Common myeloid progenitor, CD34-positive (primary cell): ENCODE results near the gene ADAMTS13.

Experiments
- CTCF ChIA-PET: fragments of 350-600 bp; sonication (Branson Sonifier 250); formaldehyde crosslinking; loops from one replicate; lab custom pipeline; 2021; ENCODE audit warnings: antibody characterized with exemption; lab: Charles Lee
- POLR2A ChIA-PET: fragments of 350-600 bp; sonication (Branson Sonifier 250); formaldehyde crosslinking; loops from one replicate; lab custom pipeline; 2021; ENCODE audit warnings: antibody characterized with exemption; lab: Charles Lee
- DNase-seq, 3 donors: peaks; one replicate each; pipeline versions ENCODE4 v3.0.0 to v3.0.0-alpha.2; 2013
- H3K27ac ChIP-seq, 2 experiments: 1 replicate in 1 of 2; 2 replicates in 1 of 2; pipeline ENCODE4 v1.7.0; 2013; ENCODE audit warnings: inconsistent platforms in 2 of 2, low read length in 2 of 2, mild to moderate bottlenecking in 2 of 2, low read depth in 1 of 2, moderate library complexity in 1 of 2; ENCODE audit not compliant: severe bottlenecking in 2 of 2, insufficient read depth in 1 of 2, poor library complexity in 1 of 2
- H3K27me3 ChIP-seq, 5 experiments: replicated peaks in 2 of 5; 1 replicate in 3 of 5; 2 replicates in 2 of 5; pipeline versions ENCODE4 v1.6.1 to v1.7.0; 2013; ENCODE audit warnings: low read length in 4 of 5, mild to moderate bottlenecking in 2 of 5, moderate library complexity in 2 of 5, inconsistent platforms in 1 of 5; ENCODE audit not compliant: insufficient read depth in 5 of 5, control insufficient read depth in 4 of 5
- H3K36me3 ChIP-seq, 4 experiments: 1 replicate in 2 of 4; 2 replicates in 2 of 4; pipeline versions ENCODE4 v1.6.1 to v1.7.0; 2013; ENCODE audit warnings: low read length in 3 of 4, control low read depth in 1 of 4, mild to moderate bottlenecking in 1 of 4; ENCODE audit not compliant: control insufficient read depth in 4 of 4, insufficient read depth in 4 of 4
- H3K4me1 ChIP-seq, 4 experiments: 1 replicate in 3 of 4; 2 replicates in 1 of 4; pipeline versions ENCODE4 v1.6.1 to v1.7.1; 2013; ENCODE audit warnings: low read length in 3 of 4, mild to moderate bottlenecking in 3 of 4, control low read depth in 1 of 4, inconsistent platforms in 1 of 4, moderate library complexity in 1 of 4; ENCODE audit not compliant: control insufficient read depth in 4 of 4, insufficient read depth in 4 of 4; ENCODE audit errors: control extremely low read depth in 1 of 4
- H3K4me3 ChIP-seq, 7 experiments: 1 replicate in 4 of 7; 2 replicates in 3 of 7; pipeline versions ENCODE4 v1.5.1 to v1.7.0; 2013; ENCODE audit warnings: mild to moderate bottlenecking in 7 of 7, low read length in 6 of 7, moderate library complexity in 6 of 7, inconsistent platforms in 2 of 7, low read depth in 2 of 7, control low read depth in 1 of 7; ENCODE audit not compliant: insufficient read depth in 4 of 7, control insufficient read depth in 1 of 7; ENCODE audit errors: extremely low read depth in 1 of 7
- H3K9me3 ChIP-seq, 5 experiments: 1 replicate in 4 of 5; 2 replicates in 1 of 5; pipeline versions ENCODE4 v1.6.1 to v1.7.1; 2013; ENCODE audit warnings: low read length in 4 of 5, mild to moderate bottlenecking in 2 of 5, inconsistent platforms in 1 of 5, low read depth in 1 of 5, moderate library complexity in 1 of 5; ENCODE audit not compliant: control insufficient read depth in 4 of 5, insufficient read depth in 2 of 5; ENCODE audit errors: control extremely low read depth in 1 of 5
- WGBS: methylation state at CpG from one replicate; pipeline ENCODE4 v1.1.5; 2013; ENCODE audit not compliant: insufficient coverage; 5-methylcytosine and 5-hydroxymethylcytosine counted together

Gene ADAMTS13

GRCh38 chr9:133384736-133385321 is 37.3 kb upstream of the ADAMTS13 start:
- no peak for DNase-seq
- Histone ChIP-seq H3K27ac (no peak overlapping the region), H3K9me3 (no peaks in the 10 kb centered on the region), H3K27me3 (no peaks in the 10 kb centered on the region), H3K36me3 (no peaks in the 10 kb centered on the region), H3K4me1 (no peaks in the 10 kb centered on the region), H3K4me3 (no peak overlapping the region)
- ChIA-PET POLR2A (no interaction called here), CTCF (interaction anchor here (1.0 to 1.4 kb wide), 3 partner anchors 11 to 31 kb away, joined by 3 read pairs; no protein-coding TSS in a partner anchor)
- 98% methylated on average over 9 of the region's 17 CpGs for WGBS

GRCh38 chr9:133385452-133385851 is 36.7 kb upstream of the ADAMTS13 start:
- Histone ChIP-seq H3K36me3 (no peaks in the 10 kb centered on the region), H3K4me3 (no peak overlapping the region), H3K9me3 (no peaks in the 10 kb centered on the region), H3K4me1 (no peaks in the 10 kb centered on the region), H3K27me3 (no peaks in the 10 kb centered on the region), H3K27ac (no peak overlapping the region)
- CTCF ChIA-PET = interaction anchor here (1.0 to 1.4 kb wide), 3 partner anchors 10 to 98 kb away, joined by 3 read pairs; no protein-coding TSS in a partner anchor
- no peak for DNase-seq
- WGBS = 94% methylated on average over 11 of the region's 14 CpGs
- POLR2A ChIA-PET = no interaction called here

- no peak overlapping the region for H3K27ac ChIP-seq
- 94% methylated on average over 13 of the region's 13 CpGs for WGBS
- H3K4me3 ChIP-seq = no peak overlapping the region
- no peaks in the 10 kb centered on the region for H3K4me1 ChIP-seq
- H3K9me3 ChIP-seq = no peaks in the 10 kb centered on the region
- no peak for DNase-seq
- CTCF ChIA-PET = interaction anchor here (1.4 to 1.5 kb wide), 2 partner anchors 19 to 98 kb away, joined by 3 read pairs; no protein-coding TSS in a partner anchor
- H3K27me3 ChIP-seq = no peaks in the 10 kb centered on the region
- no peaks in the 10 kb centered on the region for H3K36me3 ChIP-seq
- POLR2A ChIA-PET = no interaction called here
Measured at GRCh38 chr9:133386338-133386737, 35.8 kb upstream of the ADAMTS13 start.

GRCh38 chr9:133387680-133388079 is 34.5 kb upstream of the ADAMTS13 start:
- WGBS = 94% methylated on average over 7 of the region's 9 CpGs

GRCh38 chr9:133389025-133389557 is 33.1 kb upstream of the ADAMTS13 start:
- Histone ChIP-seq H3K36me3 (no peaks in the 10 kb centered on the region), H3K4me3 (no peak overlapping the region), H3K27ac (no peak overlapping the region), H3K27me3 (no peaks in the 10 kb centered on the region), H3K9me3 (no peaks in the 10 kb centered on the region), H3K4me1 (no peaks in the 10 kb centered on the region)
- WGBS = 94% methylated on average over 12 of the region's 12 CpGs
- DNase-seq = no peak
- ChIA-PET POLR2A (no interaction called here), CTCF (interaction anchor here (0.8 to 1.6 kb wide), 2 partner anchors 11 to 203 kb away, joined by 3 to 4 read pairs; no protein-coding TSS in a partner anchor)

More at GRCh38 chr9:133387680-133388079, 34.5 kb upstream of the ADAMTS13 start:
- Histone ChIP-seq H3K36me3 (no peaks in the 10 kb centered on the region), H3K4me3 (no peak overlapping the region), H3K27ac (no peak overlapping the region), H3K4me1 (no peaks in the 10 kb centered on the region), H3K9me3 (no peaks in the 10 kb centered on the region), H3K27me3 (no peaks in the 10 kb centered on the region)
- no peak for DNase-seq
- ChIA-PET POLR2A (no interaction called here), CTCF (interaction anchor here (1.6 kb wide), 1 partner anchor 9 kb away, joined by 5 read pairs; no protein-coding TSS in a partner anchor)

GRCh38 chr9:133389562-133389961 is 32.6 kb upstream of the ADAMTS13 start:
- DNase-seq = no peak
- Histone ChIP-seq H3K27me3 (no peaks in the 10 kb centered on the region), H3K36me3 (no peaks in the 10 kb centered on the region), H3K4me1 (peaks cover 0 to 3% (median 0%) of the 10 kb centered on the region in 4 experiments), H3K9me3 (no peaks in the 10 kb centered on the region), H3K4me3 (no peak overlapping the region), H3K27ac (no peak overlapping the region)
- ChIA-PET CTCF (interaction anchor here (1.6 kb wide), 1 partner anchor 10 kb away, joined by 4 read pairs; no protein-coding TSS in a partner anchor), POLR2A (no interaction called here)
- 91% methylated on average over 13 of the region's 13 CpGs for WGBS

- no peak overlapping the region for H3K27ac ChIP-seq
- CTCF ChIA-PET = interaction anchor here (1.1 kb wide), 1 partner anchor 12 kb away, joined by 3 read pairs; no protein-coding TSS in a partner anchor
- no peak for DNase-seq
- H3K27me3 ChIP-seq = no peaks in the 10 kb centered on the region
- 97% methylated on average over 6 of the region's 7 CpGs for WGBS
- no peaks in the 10 kb centered on the region for H3K9me3 ChIP-seq
- no peaks in the 10 kb centered on the region for H3K36me3 ChIP-seq
- peaks cover 0 to 4% (median 0%) of the 10 kb centered on the region in 4 experiments for H3K4me1 ChIP-seq
- POLR2A ChIA-PET = no interaction called here
- H3K4me3 ChIP-seq = no peak overlapping the region
Measured at GRCh38 chr9:133390713-133391112, 31.5 kb upstream of the ADAMTS13 start.
